ENCODE data around the gene TMEM131.

DNA sequence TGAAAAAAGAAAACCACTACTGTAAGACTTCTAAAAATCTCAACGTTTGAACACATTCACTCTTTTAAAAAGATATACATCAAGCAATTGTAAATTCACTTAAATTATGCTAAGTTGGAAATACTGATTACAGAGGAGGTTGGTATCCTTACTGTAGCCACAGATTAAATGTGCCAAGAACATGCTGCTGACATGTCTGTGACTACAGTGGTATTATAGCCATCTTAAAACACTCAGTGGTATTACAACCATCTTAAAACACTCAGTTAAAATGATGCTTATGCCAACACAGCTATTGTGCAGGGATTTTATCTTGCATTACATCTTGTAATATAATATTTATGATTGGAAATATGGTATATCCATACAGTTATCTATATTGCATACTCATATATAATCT is 50.0 kb downstream of the TMEM131 start:
- TF ChIP-seq, protein P1, sequence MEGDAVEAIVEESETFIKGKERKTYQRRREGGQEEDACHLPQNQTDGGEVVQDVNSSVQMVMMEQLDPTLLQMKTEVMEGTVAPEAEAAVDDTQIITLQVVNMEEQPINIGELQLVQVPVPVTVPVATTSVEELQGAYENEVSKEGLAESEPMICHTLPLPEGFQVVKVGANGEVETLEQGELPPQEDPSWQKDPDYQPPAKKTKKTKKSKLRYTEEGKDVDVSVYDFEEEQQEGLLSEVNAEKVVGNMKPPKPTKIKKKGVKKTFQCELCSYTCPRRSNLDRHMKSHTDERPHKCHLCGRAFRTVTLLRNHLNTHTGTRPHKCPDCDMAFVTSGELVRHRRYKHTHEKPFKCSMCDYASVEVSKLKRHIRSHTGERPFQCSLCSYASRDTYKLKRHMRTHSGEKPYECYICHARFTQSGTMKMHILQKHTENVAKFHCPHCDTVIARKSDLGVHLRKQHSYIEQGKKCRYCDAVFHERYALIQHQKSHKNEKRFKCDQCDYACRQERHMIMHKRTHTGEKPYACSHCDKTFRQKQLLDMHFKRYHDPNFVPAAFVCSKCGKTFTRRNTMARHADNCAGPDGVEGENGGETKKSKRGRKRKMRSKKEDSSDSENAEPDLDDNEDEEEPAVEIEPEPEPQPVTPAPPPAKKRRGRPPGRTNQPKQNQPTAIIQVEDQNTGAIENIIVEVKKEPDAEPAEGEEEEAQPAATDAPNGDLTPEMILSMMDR (IDR thresholded peaks at IDR 0.05; ENCODE audit: low read depth, low read length), result no peak
- TF ChIP-seq POLR2A (IDR thresholded peaks at IDR 0.05; ENCODE audit: extremely low read depth, insufficient read length), result no peak

Measured in NB4 (cell line).